NT2/D1 (cell line): ENCODE results near the gene D2HGDH.

ENCODE experiments used
- YY1 ChIP-seq: IDR thresholded peaks from 2 replicates; pipeline ENCODE4 v1.6.1; 2011; ENCODE audit not compliant: insufficient read length, insufficient read depth
- ZNF274 ChIP-seq: IDR thresholded peaks from 2 replicates; pipeline ENCODE4 v1.6.1; 2011; ENCODE audit warnings: mild to moderate bottlenecking, low read depth, low read length

GRCh38 chr2:241775223-241776177, 41.1 kb downstream of the D2HGDH start:
- TF ChIP-seq ZNF274, result no peak
- TF ChIP-seq YY1, result no peak
